ENCODE measurements around the gene KCTD1.

The KCTD1 gene

GRCh38 chr18:26568926-26569665 lies 20.7 kb upstream of the KCTD1 start:
- Histone ChIP-seq H3K9ac (ENCODE audit: low read depth, low read length) (no peak overlapping the region), H3K79me2 (ENCODE audit: insufficient read depth, low read length) (no peaks in the 10 kb centered on the region), H4K20me1 (ENCODE audit: insufficient read depth, low read length) (no peaks in the 10 kb centered on the region), H2AFZ (ENCODE audit: low read depth, low read length) (no peak overlapping the region), H3K36me3 (ENCODE audit: insufficient read depth, low read length) (no peaks in the 10 kb centered on the region), H3K4me1 (ENCODE audit: insufficient read depth, low read length) (peaks cover under 1% of the 10 kb centered on the region; the same call in 1 of the 2 replicates), H3K4me2 (ENCODE audit: insufficient read depth, low read length) (no peak overlapping the region), H3K27me3 (ENCODE audit: insufficient read depth, low read length, poor library complexity) (no peaks in the 10 kb centered on the region), H3K27ac (ENCODE audit: low read length) (no peak overlapping the region), H3K9me3 (ENCODE audit: insufficient read depth, low read length, severe bottlenecking) (no peaks in the 10 kb centered on the region), H3K4me3 (ENCODE audit: low read depth in 1 of 2, low read length in 2 of 2) (no peak overlapping the region)
- TF ChIP-seq, protein P1, sequence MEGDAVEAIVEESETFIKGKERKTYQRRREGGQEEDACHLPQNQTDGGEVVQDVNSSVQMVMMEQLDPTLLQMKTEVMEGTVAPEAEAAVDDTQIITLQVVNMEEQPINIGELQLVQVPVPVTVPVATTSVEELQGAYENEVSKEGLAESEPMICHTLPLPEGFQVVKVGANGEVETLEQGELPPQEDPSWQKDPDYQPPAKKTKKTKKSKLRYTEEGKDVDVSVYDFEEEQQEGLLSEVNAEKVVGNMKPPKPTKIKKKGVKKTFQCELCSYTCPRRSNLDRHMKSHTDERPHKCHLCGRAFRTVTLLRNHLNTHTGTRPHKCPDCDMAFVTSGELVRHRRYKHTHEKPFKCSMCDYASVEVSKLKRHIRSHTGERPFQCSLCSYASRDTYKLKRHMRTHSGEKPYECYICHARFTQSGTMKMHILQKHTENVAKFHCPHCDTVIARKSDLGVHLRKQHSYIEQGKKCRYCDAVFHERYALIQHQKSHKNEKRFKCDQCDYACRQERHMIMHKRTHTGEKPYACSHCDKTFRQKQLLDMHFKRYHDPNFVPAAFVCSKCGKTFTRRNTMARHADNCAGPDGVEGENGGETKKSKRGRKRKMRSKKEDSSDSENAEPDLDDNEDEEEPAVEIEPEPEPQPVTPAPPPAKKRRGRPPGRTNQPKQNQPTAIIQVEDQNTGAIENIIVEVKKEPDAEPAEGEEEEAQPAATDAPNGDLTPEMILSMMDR (IDR thresholded peaks at IDR 0.05; ENCODE audit: borderline replicate concordance, extremely low read depth, low read length, poor library complexity, severe bottlenecking) = no peak
- no peak for TF ChIP-seq EZH2 (IDR thresholded peaks at IDR 0.05; ENCODE audit: borderline replicate concordance, low read depth, low read length, severe bottlenecking)
- DNase-seq = no peak
- ATAC-seq (ENCODE audit: insufficient read depth, low read depth) = no peak

DNA sequence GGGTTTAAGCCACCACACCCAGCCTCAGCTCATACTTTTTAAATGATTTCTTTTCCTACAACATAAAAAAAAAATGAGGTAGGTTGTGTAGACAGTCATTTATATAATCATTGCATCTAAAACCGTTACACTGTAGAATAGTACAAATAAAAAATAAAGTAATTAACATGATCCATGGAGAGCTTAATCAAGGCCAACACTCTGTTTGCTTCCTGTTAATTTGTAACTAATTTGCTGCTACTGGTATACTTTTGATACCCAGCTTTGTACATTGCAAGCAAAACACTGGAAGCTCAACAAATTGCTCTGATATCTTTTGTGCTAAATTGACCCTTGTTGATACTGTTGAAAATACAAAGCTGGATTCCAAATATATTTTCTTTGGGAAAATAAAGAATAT lies 20.2 kb upstream of the KCTD1 start:
- H3K4me1 ChIP-seq (ENCODE audit: insufficient read depth, low read length) = no peaks in the 10 kb centered on the region
- no peak overlapping the region for H3K9ac ChIP-seq (ENCODE audit: low read depth, low read length)
- no peaks in the 10 kb centered on the region for H3K79me2 ChIP-seq (ENCODE audit: insufficient read depth, low read length)
- no peak overlapping the region for H3K27ac ChIP-seq (ENCODE audit: low read length)
- H4K20me1 ChIP-seq (ENCODE audit: insufficient read depth, low read length) = no peaks in the 10 kb centered on the region
- DNase-seq = no peak
- H3K4me3 ChIP-seq (ENCODE audit: low read depth in 1 of 2, low read length in 2 of 2) = no peak overlapping the region
- no peak for ATAC-seq (ENCODE audit: insufficient read depth, low read depth)
- H3K36me3 ChIP-seq (ENCODE audit: insufficient read depth, low read length) = no peaks in the 10 kb centered on the region
- no peaks in the 10 kb centered on the region for H3K27me3 ChIP-seq (ENCODE audit: insufficient read depth, low read length, poor library complexity)
- no peak overlapping the region for H2AFZ ChIP-seq (ENCODE audit: low read depth, low read length)
- H3K9me3 ChIP-seq (ENCODE audit: insufficient read depth, low read length, severe bottlenecking) = no peaks in the 10 kb centered on the region
- TF ChIP-seq, protein P1 (IDR thresholded peaks at IDR 0.05; ENCODE audit: borderline replicate concordance, extremely low read depth, low read length, poor library complexity, severe bottlenecking) = no peak
- TF ChIP-seq EZH2 (IDR thresholded peaks at IDR 0.05; ENCODE audit: borderline replicate concordance, low read depth, low read length, severe bottlenecking) = no peak
- no peak overlapping the region for H3K4me2 ChIP-seq (ENCODE audit: insufficient read depth, low read length)

DNA sequence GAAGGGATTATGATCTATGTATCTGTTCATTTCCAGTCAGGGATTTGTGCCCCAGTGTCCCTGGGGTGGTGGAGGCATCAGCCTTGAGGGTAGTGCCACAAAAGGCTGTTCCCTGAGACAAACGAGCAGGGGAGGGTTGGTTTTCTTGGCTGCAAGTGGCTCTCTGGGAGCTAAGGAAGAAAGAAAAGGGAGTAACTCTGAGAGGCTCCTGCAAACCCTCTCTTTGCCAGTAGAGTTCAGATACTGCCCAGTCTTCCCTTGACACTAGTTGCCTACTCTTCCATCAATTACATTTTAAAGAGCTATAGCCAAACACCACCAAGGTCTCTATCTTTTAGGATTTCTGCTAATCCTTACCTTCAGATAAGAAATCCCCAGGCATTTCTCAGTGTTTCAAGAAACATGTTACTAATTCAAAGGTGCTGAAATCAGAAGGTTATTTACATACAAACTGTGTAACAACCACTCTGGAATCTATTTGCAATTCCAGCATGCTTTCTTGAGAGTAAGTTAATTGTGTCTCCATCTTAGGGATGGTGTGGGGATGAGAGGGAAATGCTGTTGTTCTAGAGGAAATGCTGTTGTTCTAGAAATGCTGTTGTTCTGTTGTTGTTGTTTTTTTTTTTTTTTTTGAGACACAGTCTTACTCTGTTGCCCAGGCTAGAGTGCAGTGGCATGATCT lies 18.7 kb upstream of the KCTD1 start:
- H3K36me3 ChIP-seq (ENCODE audit: insufficient read depth, low read length) = no peaks in the 10 kb centered on the region
- no peak overlapping the region for H3K4me3 ChIP-seq (ENCODE audit: low read depth in 1 of 2, low read length in 2 of 2)
- no peak overlapping the region for H3K4me2 ChIP-seq (ENCODE audit: insufficient read depth, low read length)
- no peak for TF ChIP-seq EZH2 (IDR thresholded peaks at IDR 0.05; ENCODE audit: borderline replicate concordance, low read depth, low read length, severe bottlenecking)
- TF ChIP-seq, protein P1 (IDR thresholded peaks at IDR 0.05; ENCODE audit: borderline replicate concordance, extremely low read depth, low read length, poor library complexity, severe bottlenecking) = peak; percentile 12
- H3K9me3 ChIP-seq (ENCODE audit: insufficient read depth, low read length, severe bottlenecking) = no peaks in the 10 kb centered on the region
- H3K27me3 ChIP-seq (ENCODE audit: insufficient read depth, low read length, poor library complexity) = no peaks in the 10 kb centered on the region
- no peak overlapping the region for H3K27ac ChIP-seq (ENCODE audit: low read length)
- no peaks in the 10 kb centered on the region for H3K79me2 ChIP-seq (ENCODE audit: insufficient read depth, low read length)
- H4K20me1 ChIP-seq (ENCODE audit: insufficient read depth, low read length) = no peaks in the 10 kb centered on the region
- H2AFZ ChIP-seq (ENCODE audit: low read depth, low read length) = no peak overlapping the region
- H3K4me1 ChIP-seq (ENCODE audit: insufficient read depth, low read length) = no peaks in the 10 kb centered on the region
- ATAC-seq (ENCODE audit: insufficient read depth, low read depth) = no peak
- no peak for DNase-seq
- no peak overlapping the region for H3K9ac ChIP-seq (ENCODE audit: low read depth, low read length)

Data from DND-41 (cell line).